8988T (cell line): ENCODE data around the gene KIF4A.
"Not testable (repeated sequence)": the region's sequence is repeated elsewhere in the genome, so short reads cannot be mapped to it uniquely, and the experiment has no call there.

Source experiments
- DNase-seq: peaks from one replicate; pipeline ENCODE4 v3.0.0; 2011

KIF4A gene, protein sequence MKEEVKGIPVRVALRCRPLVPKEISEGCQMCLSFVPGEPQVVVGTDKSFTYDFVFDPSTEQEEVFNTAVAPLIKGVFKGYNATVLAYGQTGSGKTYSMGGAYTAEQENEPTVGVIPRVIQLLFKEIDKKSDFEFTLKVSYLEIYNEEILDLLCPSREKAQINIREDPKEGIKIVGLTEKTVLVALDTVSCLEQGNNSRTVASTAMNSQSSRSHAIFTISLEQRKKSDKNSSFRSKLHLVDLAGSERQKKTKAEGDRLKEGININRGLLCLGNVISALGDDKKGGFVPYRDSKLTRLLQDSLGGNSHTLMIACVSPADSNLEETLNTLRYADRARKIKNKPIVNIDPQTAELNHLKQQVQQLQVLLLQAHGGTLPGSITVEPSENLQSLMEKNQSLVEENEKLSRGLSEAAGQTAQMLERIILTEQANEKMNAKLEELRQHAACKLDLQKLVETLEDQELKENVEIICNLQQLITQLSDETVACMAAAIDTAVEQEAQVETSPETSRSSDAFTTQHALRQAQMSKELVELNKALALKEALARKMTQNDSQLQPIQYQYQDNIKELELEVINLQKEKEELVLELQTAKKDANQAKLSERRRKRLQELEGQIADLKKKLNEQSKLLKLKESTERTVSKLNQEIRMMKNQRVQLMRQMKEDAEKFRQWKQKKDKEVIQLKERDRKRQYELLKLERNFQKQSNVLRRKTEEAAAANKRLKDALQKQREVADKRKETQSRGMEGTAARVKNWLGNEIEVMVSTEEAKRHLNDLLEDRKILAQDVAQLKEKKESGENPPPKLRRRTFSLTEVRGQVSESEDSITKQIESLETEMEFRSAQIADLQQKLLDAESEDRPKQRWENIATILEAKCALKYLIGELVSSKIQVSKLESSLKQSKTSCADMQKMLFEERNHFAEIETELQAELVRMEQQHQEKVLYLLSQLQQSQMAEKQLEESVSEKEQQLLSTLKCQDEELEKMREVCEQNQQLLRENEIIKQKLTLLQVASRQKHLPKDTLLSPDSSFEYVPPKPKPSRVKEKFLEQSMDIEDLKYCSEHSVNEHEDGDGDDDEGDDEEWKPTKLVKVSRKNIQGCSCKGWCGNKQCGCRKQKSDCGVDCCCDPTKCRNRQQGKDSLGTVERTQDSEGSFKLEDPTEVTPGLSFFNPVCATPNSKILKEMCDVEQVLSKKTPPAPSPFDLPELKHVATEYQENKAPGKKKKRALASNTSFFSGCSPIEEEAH

DNA sequence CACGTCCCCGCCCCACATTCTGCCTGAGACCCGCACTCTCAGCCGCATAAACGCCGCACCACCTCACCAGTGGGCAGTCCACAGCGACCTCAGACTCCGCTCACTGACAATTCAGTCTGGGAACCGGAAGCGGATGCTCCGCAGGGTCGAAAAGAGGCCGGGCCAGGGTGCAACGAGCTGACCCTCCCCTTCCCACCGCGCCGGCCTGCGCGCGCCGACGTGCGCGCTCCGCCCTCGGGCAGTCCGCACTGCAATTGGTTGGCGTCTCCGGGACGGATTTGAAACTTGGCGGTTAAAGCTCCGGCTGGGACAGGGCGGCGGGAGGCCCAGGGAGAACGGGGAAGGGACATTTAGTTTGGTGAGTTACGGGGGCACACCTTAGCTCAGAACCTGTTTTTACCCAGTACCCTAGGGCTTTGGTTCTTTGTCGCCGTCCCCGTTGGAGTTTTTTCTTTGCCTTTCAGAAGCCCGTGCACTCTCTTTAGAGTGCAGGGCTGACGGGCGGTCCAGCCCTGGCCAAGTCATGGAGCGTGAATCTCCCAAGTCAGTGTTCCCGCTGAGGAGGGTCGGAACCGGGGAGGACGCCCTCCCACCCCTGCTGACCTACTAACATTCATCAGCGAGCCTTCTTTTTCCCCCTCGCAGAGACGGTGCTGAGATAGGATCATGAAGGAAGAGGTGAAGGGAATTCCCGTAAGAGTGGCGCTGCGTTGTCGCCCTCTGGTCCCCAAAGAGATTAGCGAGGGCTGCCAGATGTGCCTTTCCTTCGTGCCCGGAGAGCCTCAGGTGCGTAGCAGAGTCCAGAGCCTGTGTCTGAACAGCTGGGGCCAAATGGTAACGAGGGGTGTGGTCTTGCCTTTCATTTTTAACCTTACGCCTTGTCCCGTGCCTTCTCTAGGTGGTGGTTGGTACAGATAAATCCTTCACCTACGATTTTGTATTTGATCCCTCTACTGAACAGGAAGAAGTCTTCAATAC, at the start of gene KIF4A, which contains the start of gene PDZD11:
Gene KIF4A, plus strand, starts transcription at position 312 of the 978 bp plus-strand sequence. Its CDS starts 355 bp downstream, at position 667.
Gene PDZD11, minus strand, starts transcription at position 135 of the 978 bp plus-strand sequence. CDS start 586 bp downstream, outside the sequence.
- peak; percentile 63 for DNase-seq

DNA sequence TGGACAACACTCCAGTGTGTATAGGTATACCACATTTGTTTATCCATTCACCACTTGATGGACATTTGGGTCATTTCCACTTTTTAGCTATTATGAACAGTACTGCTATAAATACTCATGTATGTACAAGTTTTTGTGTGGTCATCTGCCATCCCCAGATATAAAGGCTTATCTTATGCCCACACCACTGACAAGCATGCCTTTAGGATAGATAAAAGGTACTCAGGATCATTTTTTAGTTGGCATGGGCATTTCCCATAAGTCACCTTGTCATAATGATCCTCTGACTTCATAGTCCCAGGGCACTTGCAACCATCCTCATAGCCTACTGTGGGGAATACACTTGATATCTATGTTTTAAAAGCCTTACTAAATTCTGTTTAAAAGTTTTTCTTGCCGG, 49.2 kb upstream of the KIF4A start:
- no peak for DNase-seq

DNA sequence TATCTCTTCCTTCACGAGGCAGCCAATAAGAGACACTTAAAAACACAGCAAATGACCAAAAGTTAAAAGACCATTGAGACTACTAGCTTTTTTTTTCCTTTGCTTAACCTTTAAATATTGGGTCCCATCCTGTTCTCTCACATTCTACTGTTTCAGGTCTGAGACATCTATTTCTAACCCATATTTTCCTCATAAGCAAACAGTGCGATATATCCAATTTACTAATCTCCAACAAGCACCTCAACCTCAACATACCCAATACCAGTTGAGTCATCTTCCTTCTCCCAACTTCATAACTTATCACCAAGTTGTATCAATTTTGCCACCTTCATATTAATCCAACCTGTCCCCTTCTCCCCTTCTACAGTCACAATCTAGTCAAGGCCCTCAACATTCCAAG, 48.4 kb upstream of the KIF4A start:
- DNase-seq, result no peak

DNA sequence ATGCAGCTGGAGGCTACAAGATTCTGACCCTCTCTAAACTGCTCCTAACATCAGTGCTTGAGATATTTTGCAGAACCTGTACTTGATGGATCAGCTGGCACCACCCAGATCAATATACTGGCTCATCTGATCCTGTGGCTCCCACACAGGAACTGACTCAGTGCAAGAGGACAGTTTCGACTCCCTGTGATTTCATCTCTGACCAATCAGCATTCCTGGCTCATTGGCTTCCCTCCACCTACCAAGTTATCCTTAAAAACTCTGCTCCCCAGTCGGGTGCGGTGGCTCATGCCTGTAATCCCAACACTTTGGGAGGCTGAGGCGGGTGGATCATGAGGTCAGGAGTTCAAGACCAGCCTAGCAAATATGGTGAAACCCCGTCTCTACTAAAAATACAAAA, 46.3 kb upstream of the KIF4A start:
- not testable (repeated sequence) for DNase-seq

DNA sequence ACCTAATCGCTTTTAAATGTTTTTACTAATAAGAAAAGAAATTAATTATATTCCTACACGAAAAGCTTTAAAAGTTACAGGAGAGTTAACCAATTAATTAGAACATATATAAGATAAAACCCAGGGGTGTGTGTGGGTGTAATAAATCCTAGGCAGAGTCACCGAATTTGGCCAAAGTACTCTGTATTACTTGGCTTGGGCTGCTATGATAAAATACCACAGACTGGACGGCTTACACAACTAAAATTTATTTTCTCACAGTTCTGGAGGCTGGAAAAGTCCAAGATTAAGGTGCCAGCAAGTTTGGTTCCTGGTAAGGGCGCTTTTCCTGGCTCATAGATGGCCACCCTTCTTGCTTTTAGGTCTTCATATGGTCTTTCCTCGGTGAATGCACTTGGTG, 45.0 kb upstream of the KIF4A start:
- DNase-seq, result no peak

DNA sequence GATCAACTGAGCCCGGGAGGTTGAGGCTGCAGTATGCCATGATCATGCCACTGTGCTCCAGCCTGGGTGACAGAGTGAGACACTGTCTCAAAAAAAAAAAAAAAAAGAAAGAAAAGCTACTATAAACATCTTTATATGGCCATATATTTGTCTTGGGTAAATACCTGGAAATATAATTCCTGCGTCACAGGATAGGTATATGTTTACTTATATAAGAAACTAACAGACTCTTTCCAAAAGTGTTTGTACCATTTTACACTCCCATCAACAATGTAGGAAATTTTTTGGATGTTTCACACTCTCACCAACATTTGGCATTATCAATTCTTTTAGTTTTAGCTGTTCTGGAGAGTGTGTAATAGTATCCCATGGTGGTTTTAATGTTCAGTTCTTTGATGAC, 42.7 kb upstream of the KIF4A start:
- no peak for DNase-seq

DNA sequence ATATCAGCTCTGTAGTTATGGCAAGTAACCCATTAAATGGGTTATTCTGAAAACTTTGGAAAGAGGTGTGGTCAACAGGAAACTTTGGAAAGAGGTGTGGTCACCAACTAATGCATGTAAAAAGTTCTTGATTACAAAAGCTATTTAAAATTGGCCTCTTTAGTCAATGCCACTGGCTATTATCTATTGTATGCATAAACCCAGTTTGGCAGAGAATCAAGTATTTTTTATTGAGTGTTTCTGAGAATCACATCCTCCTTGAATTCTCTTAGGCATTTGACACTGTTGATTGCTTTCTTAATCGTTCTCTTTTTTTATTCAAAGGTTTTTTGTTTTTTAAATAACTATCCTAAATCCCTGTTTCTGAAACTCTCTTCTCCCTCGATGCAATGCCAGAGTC, 37.4 kb upstream of the KIF4A start:
- no peak for DNase-seq

DNA sequence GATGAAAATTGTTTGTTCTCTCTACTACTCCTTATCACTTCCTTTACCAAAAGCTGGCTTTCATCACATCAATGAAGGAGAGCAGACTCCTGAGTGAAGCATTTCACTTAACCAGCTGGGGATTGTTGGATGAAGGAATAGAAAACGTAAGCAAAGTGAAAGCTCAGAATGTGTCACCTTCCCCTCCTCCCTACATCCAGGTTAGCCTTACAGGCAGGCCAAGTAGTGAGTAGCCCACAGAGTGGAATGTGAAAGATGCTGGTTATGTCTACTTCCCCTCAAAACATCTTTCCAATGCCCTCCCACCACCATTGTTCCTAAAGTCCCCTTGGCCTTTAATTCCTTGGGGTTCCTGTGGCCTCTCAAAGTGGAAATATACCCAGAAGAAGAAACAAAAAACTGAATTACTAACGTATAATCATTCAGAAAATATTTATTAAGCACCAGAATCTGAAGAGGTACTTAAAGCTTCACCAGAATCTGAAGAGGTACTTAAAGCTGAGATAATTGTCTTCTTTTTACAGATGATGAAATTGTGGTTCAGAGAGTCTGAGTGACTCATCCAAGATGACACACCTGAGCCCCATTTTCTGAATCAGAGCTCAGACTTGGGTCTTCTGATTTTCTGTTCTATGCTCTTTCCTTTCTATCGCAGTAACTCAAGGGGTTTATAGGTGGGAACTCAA, 36.4 kb upstream of the KIF4A start:
- no peak for DNase-seq

DNA sequence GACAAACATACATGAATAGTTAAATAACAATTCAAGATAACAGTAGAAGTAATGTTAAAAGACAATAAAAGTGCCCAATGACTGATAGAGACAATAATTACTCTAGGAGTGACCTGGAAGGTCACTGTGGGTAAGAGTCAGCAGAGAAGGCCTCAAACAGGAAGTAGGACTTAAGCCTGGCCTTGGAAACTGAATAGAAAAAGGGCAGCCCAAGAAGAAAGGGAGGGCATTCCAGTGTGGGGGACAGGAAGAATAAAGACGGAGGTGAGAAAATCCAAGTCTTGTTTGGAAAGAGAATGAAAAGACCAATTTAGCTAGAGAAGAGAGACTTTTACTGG, 35.9 kb upstream of the KIF4A start:
- DNase-seq, result no peak

DNA sequence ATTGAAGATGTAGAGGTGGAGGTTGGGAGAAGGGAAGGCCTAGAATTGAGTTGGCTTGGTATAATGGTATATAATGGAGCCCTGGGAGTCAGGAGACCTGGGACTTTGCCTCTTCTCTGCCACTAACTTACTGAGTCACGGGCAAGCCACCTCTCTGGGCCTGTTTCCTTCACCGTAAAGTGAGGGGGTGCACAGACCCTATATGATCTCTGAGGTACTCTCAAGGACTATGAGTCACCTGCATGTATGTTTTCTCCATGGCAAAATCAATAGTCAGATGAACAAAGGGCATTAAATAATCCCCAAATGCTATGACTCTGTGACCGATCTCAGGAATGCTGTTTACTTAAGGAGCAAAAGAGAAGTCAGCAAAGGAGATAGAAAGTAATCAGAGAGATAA, 35.0 kb upstream of the KIF4A start:
- DNase-seq, result no peak

DNA sequence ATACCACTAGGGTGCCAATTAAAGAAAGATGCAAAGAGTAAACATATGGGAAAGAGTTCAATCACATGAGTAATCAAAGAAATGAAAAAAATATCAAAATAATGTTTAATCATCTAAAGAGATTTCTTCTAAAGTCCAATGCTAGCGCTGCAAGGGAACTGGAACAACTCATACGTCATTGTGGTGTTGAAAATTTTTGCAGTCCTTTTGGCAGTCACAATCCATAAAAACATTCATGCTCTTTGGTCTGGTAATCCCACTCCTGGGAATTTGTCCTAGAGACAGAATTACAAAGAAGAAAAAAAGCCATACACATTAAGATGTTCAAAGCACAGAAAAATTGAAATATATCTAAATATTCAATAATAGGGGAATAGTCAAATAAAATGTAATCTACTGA, 34.5 kb upstream of the KIF4A start:
- DNase-seq, result no peak

DNA sequence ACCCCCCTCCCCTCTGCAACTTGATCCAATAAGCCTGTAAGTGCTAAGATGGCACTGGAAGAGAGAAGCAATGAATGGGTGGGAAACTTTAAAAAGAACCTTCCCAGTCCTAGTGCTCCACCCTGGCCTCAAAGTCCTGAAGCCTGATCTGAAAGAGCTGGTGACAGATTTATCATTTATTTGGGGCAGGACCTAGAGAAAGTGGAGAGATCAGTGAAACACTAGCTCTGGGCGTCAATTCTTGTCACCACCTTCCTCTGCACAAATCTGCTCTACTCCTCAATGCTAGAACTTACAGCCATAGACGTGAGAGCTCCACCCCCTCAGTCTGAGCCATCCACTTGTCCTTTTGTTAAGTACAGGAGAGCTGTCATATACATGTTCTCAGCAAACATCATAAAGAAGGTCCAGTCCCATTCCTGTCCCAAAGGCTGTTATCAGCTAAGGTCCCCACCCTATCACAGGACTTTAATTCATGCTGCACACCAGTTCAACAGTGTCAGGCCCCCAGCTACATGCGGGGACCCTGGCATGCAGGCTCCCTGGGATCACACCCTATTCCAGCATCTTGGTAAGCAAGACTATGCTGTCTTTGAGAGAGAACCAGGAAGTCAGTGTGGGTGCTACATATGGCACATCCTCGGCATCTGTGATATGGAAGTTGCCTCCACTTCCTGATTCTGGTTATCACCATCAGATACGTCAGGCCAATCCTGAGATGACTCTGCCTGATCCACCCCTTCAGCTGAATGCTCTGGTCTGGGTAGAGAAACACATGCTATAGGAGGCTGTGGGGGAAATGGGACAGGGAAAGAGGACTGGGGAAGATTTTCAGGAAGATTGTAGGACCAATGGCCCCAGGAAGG, 32.2 kb upstream of the KIF4A start:
- no peak for DNase-seq

DNA sequence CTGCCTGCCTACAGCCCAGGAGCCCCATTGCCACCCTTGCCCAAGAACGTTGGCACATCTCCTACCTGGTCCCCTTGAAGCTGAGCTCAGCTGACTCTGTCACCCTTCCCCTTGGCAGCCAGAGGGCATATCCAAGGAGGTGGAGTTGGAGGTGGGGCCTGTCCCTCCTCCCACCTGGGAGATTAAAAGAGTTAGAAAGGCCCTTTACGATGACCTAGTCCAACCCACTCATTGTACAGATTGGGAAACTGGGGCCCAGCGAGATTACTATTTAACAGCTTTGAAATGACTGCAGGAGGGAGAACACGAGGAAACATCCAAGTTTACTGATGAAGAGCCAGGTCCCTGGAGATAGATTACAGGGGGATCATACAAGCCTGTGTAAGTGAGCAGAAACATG, 29.8 kb upstream of the KIF4A start, which contains the start of gene P2RY4:
Gene P2RY4, minus strand, starts transcription at position 101 of the 400 bp plus-strand sequence. CDS start 580 bp downstream, outside the sequence.
- no peak for DNase-seq

DNA sequence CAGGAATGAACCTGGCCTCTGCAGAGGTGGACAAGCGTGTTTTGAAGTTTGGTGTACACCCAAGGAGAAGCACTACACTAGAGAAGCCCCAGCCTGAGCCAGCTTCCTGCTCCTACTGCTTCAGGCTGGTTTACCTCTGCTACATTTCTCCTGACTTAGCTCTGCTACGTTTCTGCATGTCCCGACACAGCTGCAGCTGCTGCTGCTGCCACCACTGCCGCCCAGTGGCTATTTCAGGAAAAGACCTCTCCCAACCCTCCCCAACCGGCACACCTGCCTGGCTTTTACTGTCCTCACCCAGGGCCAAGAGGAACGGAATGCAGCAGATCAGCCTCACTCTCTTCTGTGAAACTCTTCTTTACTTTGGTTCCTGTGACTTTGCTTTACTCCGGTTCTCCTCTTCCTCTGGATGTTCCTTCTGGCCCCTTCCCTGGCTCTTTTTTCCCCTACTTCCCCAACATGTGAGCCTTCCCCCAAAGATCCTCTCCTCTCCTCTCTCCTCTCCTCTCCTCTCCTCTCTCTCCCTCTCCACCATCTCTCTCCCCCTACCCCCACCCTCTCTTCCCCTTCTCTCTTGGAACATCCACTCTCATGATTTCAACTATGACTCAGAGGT, 26.8 kb upstream of the KIF4A start:
- no peak for DNase-seq

DNA sequence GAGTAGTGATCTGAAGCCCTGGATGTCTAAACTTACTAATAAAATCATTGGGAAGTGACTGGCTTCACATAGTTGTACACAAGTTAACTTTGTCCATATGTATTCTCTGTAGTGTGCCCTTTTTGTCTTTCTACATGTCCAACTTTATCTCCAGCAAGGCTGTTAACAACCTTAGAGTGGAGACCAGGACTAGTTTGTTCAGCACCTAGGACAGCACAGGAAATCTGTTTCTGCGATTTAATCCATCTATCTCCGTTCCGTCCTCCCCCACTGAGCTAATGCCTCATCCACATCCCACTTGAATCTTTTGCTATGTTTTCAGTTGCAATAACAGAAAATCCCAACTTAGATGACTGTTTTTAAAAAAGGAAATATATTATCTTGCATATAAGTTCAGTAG, 25.1 kb upstream of the KIF4A start:
- DNase-seq, result no peak

DNA sequence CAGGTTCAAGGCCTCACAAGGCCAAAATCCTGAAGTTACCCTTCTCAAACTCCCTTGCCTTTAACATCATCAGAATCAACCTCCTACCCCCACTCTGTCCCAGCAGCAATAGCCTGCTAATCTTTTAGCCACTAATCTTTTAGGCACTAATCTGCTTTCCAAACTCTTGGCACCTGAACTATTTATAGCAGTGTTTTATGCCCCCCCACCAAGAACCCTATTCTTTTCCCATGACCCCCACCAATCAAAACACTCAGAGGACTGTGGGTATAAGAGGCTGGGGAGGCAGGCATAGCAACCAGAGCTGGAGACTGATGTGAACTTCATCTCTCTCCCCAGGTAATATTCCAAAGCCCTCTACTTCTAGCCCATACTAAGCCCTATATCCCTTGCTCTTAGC, 21.9 kb upstream of the KIF4A start, which contains the start of gene ARR3:
Gene ARR3, plus strand, starts transcription at position 301 of the 400 bp plus-strand sequence. CDS start 1,052 bp downstream, outside the sequence.
- no peak for DNase-seq

DNA sequence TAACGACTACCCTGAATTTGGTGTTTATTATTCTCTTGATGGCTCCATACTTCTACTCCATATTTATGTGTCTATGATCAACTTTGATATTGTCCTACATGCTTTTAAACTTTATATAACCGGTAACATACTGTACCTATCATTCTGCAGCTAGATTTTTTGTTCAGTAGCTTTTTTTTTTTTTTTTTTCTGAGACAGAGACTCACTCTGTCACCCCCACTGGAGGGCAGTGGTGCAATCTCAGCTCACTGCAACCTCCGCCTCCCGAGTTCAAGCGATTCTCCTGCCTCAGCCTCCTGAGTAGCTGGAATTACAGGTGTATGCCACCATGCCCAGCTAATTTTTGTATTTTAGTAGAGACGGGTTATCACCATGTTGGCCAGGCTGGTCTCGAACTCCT, 15.9 kb upstream of the KIF4A start:
- not testable (repeated sequence) for DNase-seq

DNA sequence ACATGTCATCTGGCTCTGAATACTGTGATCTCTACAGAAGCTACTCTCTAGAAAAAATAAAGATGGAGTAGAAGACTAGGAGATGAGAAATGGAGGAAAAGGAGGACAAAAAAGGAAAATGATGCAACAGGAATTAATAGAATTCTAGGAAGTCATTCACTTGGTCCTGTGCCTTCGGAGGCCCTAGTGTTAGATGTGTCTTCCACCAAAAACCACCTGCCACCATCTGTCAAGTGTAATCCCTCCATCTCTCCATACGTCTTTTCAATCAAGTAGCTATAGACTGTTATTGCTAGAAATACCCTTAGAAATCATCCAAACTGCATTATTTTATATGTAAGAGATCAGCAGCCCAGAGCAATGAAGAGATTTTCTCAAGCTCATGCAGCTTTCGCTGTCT, 10.8 kb upstream of the KIF4A start:
- no peak for DNase-seq

DNA sequence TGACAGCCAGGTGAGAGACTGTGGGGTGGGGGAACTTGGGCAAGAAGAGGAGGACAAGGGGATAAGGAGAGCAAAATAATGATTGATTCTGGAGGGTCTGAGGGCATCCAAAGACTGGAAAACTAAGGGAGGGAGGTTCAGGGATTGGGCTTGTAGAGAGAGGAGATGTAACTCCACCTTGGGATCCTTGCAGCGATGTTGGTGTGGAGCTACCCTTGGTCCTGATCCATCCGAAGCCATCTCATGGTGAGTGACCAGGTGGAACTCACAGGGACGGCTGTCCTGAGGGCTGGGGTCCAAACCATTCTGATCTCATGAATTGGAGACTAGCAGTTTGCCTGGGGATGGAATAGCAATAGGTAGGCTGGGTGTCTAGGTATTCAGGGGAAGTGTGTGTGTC, 9.3 kb upstream of the KIF4A start:
- no peak for DNase-seq

DNA sequence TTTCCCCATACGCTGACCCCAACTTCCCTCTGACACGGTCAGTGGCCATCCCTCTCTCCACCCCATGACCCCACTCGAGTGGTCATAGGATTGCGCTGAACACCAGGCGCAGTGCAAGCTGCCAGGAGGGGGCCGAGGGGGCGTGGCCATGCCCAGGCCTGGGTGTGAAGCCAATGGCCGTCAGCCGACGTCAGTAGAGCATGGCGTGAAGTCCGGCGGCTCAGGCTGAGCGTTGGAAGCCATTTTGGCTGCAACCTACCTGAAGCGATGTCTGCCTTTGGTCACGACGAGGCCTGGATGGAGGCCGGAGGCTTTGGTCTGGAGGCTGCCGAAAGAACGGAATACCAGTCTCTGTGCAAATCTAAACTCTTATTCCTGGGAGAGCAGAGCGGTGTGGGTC, 8.0 kb upstream of the KIF4A start, which contains the start of gene RAB41:
Gene RAB41, plus strand, starts transcription at position 222 of the 400 bp plus-strand sequence. Its CDS starts 46 bp downstream, at position 268.
- DNase-seq, result no peak
